Coronary artery (tissue), 2 donors: ENCODE results near the gene GNAI2.
"Not testable (repeated sequence)": the region's sequence is repeated elsewhere in the genome, so short reads cannot be mapped to it uniquely, and the experiment has no call there.

Source experiments
- DNase-seq: peaks from one replicate; pipeline ENCODE4 v3.0.0-alpha.2; 2017; ENCODE audit warnings: low spot score
- H3K27ac ChIP-seq, 2 donors: fragments of 200-600 bp; sonication (generic); one replicate each; pipeline ENCODE4 v1.5.1; 2016 to 2019
- H3K4me3 ChIP-seq: fragments of 200-600 bp; sonication (generic); 2 replicates; pipeline ENCODE4 v1.5.1; 2016; ENCODE audit warnings: mild to moderate bottlenecking, moderate library complexity
- CTCF ChIP-seq: fragments of 200-600 bp; sonication (generic); IDR thresholded peaks from one replicate; pipeline ENCODE4 v1.5.1; 2019; ENCODE audit warnings: antibody characterized with exemption

Gene GNAI2

GRCh38 chr3:50269460-50269859 is 33.5 kb downstream of the GNAI2 start:
- Histone ChIP-seq H3K4me3 (peak overlapping the region; percentile 74), H3K27ac (peak overlapping the region; percentile 78 to 99)
- no peak for DNase-seq
- TF ChIP-seq CTCF = no peak

- Histone ChIP-seq H3K27ac (peak overlapping the region in 1 of 2 donors; percentile 99), H3K4me3 (peak overlapping the region; percentile 74)
- no peak for DNase-seq
These were observed 34.0 kb downstream of the GNAI2 start for GRCh38 chr3:50269977-50270413.

GRCh38 chr3:50270422-50271224 is 34.6 kb downstream of the GNAI2 start:
- Histone ChIP-seq H3K4me3 (peak overlapping the region; percentile 74), H3K27ac (peak overlapping the region in 1 of 2 donors; percentile 99)
- DNase-seq = no peak
- TF ChIP-seq CTCF = no peak

More at GRCh38 chr3:50269977-50270413, 34.0 kb downstream of the GNAI2 start:
- TF ChIP-seq CTCF = no peak

GRCh38 chr3:50271314-50271936 is 35.4 kb downstream of the GNAI2 start:
- Histone ChIP-seq H3K4me3 (no peak overlapping the region), H3K27ac (no peak overlapping the region)
- no peak for DNase-seq
- TF ChIP-seq CTCF = no peak

GRCh38 chr3:50272538-50272910 is 36.5 kb downstream of the GNAI2 start:
- not testable (repeated sequence) for H3K4me3 ChIP-seq, DNase-seq, H3K27ac ChIP-seq

GRCh38 chr3:50272911-50273688 is 37.1 kb downstream of the GNAI2 start:
- DNase-seq = peak; percentile 91
- TF ChIP-seq CTCF = peak; percentile 87
- peak overlapping the region in 1 of 2 donors; percentile 25 for H3K27ac ChIP-seq
- H3K4me3 ChIP-seq = peak overlapping the region; percentile 64

GRCh38 chr3:50273689-50274065 is 37.7 kb downstream of the GNAI2 start:
- DNase-seq = no peak
- Histone ChIP-seq H3K27ac (no peak overlapping the region), H3K4me3 (peak overlapping the region; percentile 64)
- TF ChIP-seq CTCF = no peak
